ENCODE measurements around the gene CXorf65. TPM values are rescaled to one million over a fixed set of nuclear protein-coding genes. Genes with fewer than 3 reads are reported as not detected.

CXorf65 gene
- total RNA-seq, result not detected

GRCh38 chrX:71106427-71106826 lies at the start of gene CXorf65:
TSS of gene CXorf65 (minus strand) at chrX:71106740. CDS start at chrX:71106556, 184 bp downstream.
- no peaks in the 10 kb centered on the region for H3K36me3 ChIP-seq
- no peak for DNase-seq
- no peak for TF ChIP-seq CTCF (IDR thresholded peaks at IDR 0.05)
- no peaks in the 10 kb centered on the region for H3K9me3 ChIP-seq
- H3K27ac ChIP-seq, result no peak within 1 kb of the TSS
- H3K27me3 ChIP-seq, result no peaks in the 10 kb centered on the region
- H3K4me3 ChIP-seq, result no peak within 1 kb of the TSS
- intact Hi-C loops (cut with DNase I), result no loop called here
- H3K4me1 ChIP-seq, result no peaks in the 10 kb centered on the region
- no peak within 1 kb of the TSS for H3K9ac ChIP-seq (ENCODE audit: low read depth in 2 of 2, low read length in 2 of 2)

- no peak overlapping the region for H3K9ac ChIP-seq (ENCODE audit: low read depth in 2 of 2, low read length in 2 of 2)
- intact Hi-C loops (cut with DNase I), result no loop called here
Measured at GRCh38 chrX:71154641-71155040, 48.1 kb upstream of the CXorf65 start.

GRCh38 chrX:71154196-71154595 lies 47.7 kb upstream of the CXorf65 start:
- no peak for TF ChIP-seq CTCF (IDR thresholded peaks at IDR 0.05)
- no peak for DNase-seq
- intact Hi-C loops (cut with DNase I), result no loop called here
- no peaks in the 10 kb centered on the region for H3K27me3 ChIP-seq
- no peaks in the 10 kb centered on the region for H3K36me3 ChIP-seq
- H3K4me3 ChIP-seq, result no peak overlapping the region
- no peak overlapping the region for H3K27ac ChIP-seq
- H3K4me1 ChIP-seq, result no peaks in the 10 kb centered on the region
- no peaks in the 10 kb centered on the region for H3K9me3 ChIP-seq
- H3K9ac ChIP-seq (ENCODE audit: low read depth in 2 of 2, low read length in 2 of 2), result no peak overlapping the region

More at GRCh38 chrX:71154641-71155040, 48.1 kb upstream of the CXorf65 start:
- Histone ChIP-seq H3K27ac (no peak overlapping the region), H3K9me3 (no peaks in the 10 kb centered on the region), H3K4me1 (no peaks in the 10 kb centered on the region), H3K36me3 (no peaks in the 10 kb centered on the region), H3K27me3 (no peaks in the 10 kb centered on the region), H3K4me3 (no peak overlapping the region)
- no peak for TF ChIP-seq CTCF (IDR thresholded peaks at IDR 0.05)
- DNase-seq, result no peak

GRCh38 chrX:71151366-71151765 lies 44.8 kb upstream of the CXorf65 start:
- Histone ChIP-seq H3K36me3 (no peaks in the 10 kb centered on the region), H3K4me1 (no peaks in the 10 kb centered on the region), H3K9ac (ENCODE audit: low read depth in 2 of 2, low read length in 2 of 2) (no peak overlapping the region), H3K27ac (no peak overlapping the region), H3K4me3 (no peak overlapping the region), H3K27me3 (no peaks in the 10 kb centered on the region), H3K9me3 (no peaks in the 10 kb centered on the region)
- DNase-seq, result no peak
- intact Hi-C loops (cut with DNase I), result no loop called here
- TF ChIP-seq CTCF (IDR thresholded peaks at IDR 0.05), result no peak

GRCh38 chrX:71148278-71148663 lies 41.7 kb upstream of the CXorf65 start:
- H3K27ac ChIP-seq, result no peak overlapping the region
- H3K9ac ChIP-seq (ENCODE audit: low read depth in 2 of 2, low read length in 2 of 2), result no peak overlapping the region
- no peak for DNase-seq
- no peak overlapping the region for H3K4me3 ChIP-seq
- no peaks in the 10 kb centered on the region for H3K4me1 ChIP-seq
- no peak for TF ChIP-seq CTCF (IDR thresholded peaks at IDR 0.05)
- no peaks in the 10 kb centered on the region for H3K27me3 ChIP-seq
- no peaks in the 10 kb centered on the region for H3K36me3 ChIP-seq
- no peaks in the 10 kb centered on the region for H3K9me3 ChIP-seq
- intact Hi-C loops (cut with DNase I), result no loop called here
